ENCODE data around the gene TRIM59.

DNA sequence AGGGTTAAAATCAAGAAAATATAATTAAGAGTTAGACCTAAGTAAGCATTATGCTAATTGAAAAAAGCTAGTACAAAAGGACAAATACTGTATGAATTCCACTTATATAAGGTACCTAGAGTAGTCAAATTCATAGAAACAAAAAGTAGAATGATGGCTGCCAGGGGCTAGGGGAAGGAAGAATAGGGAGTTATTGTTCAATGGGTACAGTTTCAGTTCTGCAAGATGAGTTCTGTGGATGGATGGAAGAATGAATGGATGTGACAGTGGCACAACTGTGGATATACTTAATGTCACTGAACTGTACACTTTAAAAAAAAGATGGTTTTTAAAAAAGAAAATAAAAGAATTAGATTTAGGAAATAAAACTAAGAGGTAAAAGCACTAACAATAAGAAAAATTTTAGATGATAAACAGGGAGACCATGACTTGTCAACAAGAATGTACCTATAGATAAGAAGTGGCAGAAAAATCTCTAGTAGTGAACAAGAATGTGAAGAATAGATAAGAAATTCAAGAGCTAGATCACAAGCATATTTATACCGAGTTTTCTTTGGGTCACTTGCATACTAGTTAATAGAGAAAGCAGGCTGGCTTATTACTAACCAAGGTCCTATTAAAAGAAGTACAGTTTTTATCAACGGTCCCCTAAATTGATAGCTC is 56.1 kb downstream of the TRIM59 start:
- TF ChIP-seq, protein P1, sequence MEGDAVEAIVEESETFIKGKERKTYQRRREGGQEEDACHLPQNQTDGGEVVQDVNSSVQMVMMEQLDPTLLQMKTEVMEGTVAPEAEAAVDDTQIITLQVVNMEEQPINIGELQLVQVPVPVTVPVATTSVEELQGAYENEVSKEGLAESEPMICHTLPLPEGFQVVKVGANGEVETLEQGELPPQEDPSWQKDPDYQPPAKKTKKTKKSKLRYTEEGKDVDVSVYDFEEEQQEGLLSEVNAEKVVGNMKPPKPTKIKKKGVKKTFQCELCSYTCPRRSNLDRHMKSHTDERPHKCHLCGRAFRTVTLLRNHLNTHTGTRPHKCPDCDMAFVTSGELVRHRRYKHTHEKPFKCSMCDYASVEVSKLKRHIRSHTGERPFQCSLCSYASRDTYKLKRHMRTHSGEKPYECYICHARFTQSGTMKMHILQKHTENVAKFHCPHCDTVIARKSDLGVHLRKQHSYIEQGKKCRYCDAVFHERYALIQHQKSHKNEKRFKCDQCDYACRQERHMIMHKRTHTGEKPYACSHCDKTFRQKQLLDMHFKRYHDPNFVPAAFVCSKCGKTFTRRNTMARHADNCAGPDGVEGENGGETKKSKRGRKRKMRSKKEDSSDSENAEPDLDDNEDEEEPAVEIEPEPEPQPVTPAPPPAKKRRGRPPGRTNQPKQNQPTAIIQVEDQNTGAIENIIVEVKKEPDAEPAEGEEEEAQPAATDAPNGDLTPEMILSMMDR (IDR thresholded peaks at IDR 0.05): no peak
- no peak for TF ChIP-seq POLR2A (IDR thresholded peaks at IDR 0.05)

Measured in body of pancreas (tissue), 4 donors.